Muscle of leg (tissue), 11 donors: Measurements from ENCODE around the gene PARVB. TPM values are rescaled to one million over a fixed set of nuclear protein-coding genes. Genes with fewer than 3 reads are reported as not detected.

ENCODE experiments used
- DNase-seq: peaks from one replicate; pipeline ENCODE4 v3.0.0; 2013
- H3K27ac ChIP-seq: one replicate; pipeline ENCODE4 v1.5.1; 2013; ENCODE audit warnings: mild to moderate bottlenecking, low read length, control low read depth
- H3K27me3 ChIP-seq: one replicate; pipeline ENCODE4 v1.6.1; 2013; ENCODE audit warnings: low read length; ENCODE audit not compliant: control insufficient read depth, insufficient read depth
- H3K36me3 ChIP-seq: one replicate; pipeline ENCODE4 v1.6.1; 2013; ENCODE audit warnings: low read length; ENCODE audit not compliant: control insufficient read depth, insufficient read depth
- H3K4me1 ChIP-seq: one replicate; pipeline ENCODE4 v1.6.1; 2013; ENCODE audit warnings: low read length; ENCODE audit not compliant: control insufficient read depth, insufficient read depth
- H3K4me3 ChIP-seq: one replicate; pipeline ENCODE4 v1.5.1; 2013; ENCODE audit warnings: low read length, control low read depth
- H3K9me3 ChIP-seq: replicated peaks from 2 replicates; pipeline ENCODE4 v1.6.1; 2013; ENCODE audit warnings: low read depth, low read length; ENCODE audit not compliant: control insufficient read depth
- WGBS: methylation state at CpG from one replicate; pipeline ENCODE4 v1.1.5; 2013; ENCODE audit warnings: missing lambda C conversion rate; ENCODE audit not compliant: insufficient coverage; 5-methylcytosine and 5-hydroxymethylcytosine counted together
- polyA plus RNA-seq, 8 donors: library from polyadenylated mRNA; unstranded; fragments of 120-200 nt; gene quantifications; one replicate each; pipeline versions ENCODE4 v1.2.1 to v1.2.3, GENCODE V29; 2013; ENCODE audit warnings: inconsistent platforms in 1 of 8, low replicate concordance in 1 of 8; ENCODE audit not compliant: insufficient read length in 8 of 8, insufficient read depth in 1 of 8
- total RNA-seq: library from RNA; stranded (reverse); fragments of 120-200 nt; gene quantifications from one replicate; pipeline ENCODE4 v1.2.4, GENCODE V29; 2013

The PARVB gene
- total and polyA plus RNA-seq, 9 donors = 31.5 to 52.0 (median 43.8) TPM

- no peaks in the 10 kb centered on the region for H3K9me3 ChIP-seq
- H3K36me3 ChIP-seq = peaks cover 28% of the 10 kb centered on the region
- no peaks in the 10 kb centered on the region for H3K27me3 ChIP-seq
- H3K4me1 ChIP-seq = peaks cover 2% of the 10 kb centered on the region
- DNase-seq = no peak
- H3K4me3 ChIP-seq = no peak overlapping the region
- no peak overlapping the region for H3K27ac ChIP-seq
- WGBS = 84% methylated on average over 10 of the region's 14 CpGs
These were observed 131.0 kb downstream of the PARVB start for GRCh38 chr22:44155115-44155514.

GRCh38 chr22:44157916-44158618 lies 134.0 kb downstream of the PARVB start:
- no peak overlapping the region for H3K27ac ChIP-seq
- WGBS = 81% methylated on average over 10 of the region's 13 CpGs
- no peak overlapping the region for H3K4me3 ChIP-seq

GRCh38 chr22:44158816-44159215 lies 134.7 kb downstream of the PARVB start:
- Histone ChIP-seq H3K36me3 (peaks cover 20% of the 10 kb centered on the region), H3K27ac (no peak overlapping the region), H3K27me3 (no peaks in the 10 kb centered on the region), H3K4me1 (peaks cover 2% of the 10 kb centered on the region), H3K4me3 (no peak overlapping the region), H3K9me3 (no peaks in the 10 kb centered on the region)
- WGBS = 70% methylated on average over 8 of the region's 8 CpGs
- DNase-seq = no peak

More at GRCh38 chr22:44157916-44158618, 134.0 kb downstream of the PARVB start:
- H3K27me3 ChIP-seq = no peaks in the 10 kb centered on the region
- H3K9me3 ChIP-seq = no peaks in the 10 kb centered on the region
- peaks cover 20% of the 10 kb centered on the region for H3K36me3 ChIP-seq
- no peak for DNase-seq
- H3K4me1 ChIP-seq = peaks cover 2% of the 10 kb centered on the region

- 79% methylated on average over 4 of the region's 7 CpGs for WGBS
- DNase-seq = no peak
- H3K36me3 ChIP-seq = peaks cover 20% of the 10 kb centered on the region
These were observed 135.1 kb downstream of the PARVB start for GRCh38 chr22:44159221-44159620.

GRCh38 chr22:44159811-44160210 lies 135.7 kb downstream of the PARVB start:
- H3K4me3 ChIP-seq = no peak overlapping the region
- no peak overlapping the region for H3K27ac ChIP-seq
- no peaks in the 10 kb centered on the region for H3K27me3 ChIP-seq
- peaks cover 5% of the 10 kb centered on the region for H3K4me1 ChIP-seq
- DNase-seq = no peak
- peaks cover 20% of the 10 kb centered on the region for H3K36me3 ChIP-seq
- H3K9me3 ChIP-seq = no peaks in the 10 kb centered on the region
- WGBS = 43% methylated on average over 6 of the region's 7 CpGs

More at GRCh38 chr22:44159221-44159620, 135.1 kb downstream of the PARVB start:
- H3K27ac ChIP-seq = no peak overlapping the region
- H3K9me3 ChIP-seq = no peaks in the 10 kb centered on the region
- H3K27me3 ChIP-seq = no peaks in the 10 kb centered on the region
- H3K4me3 ChIP-seq = no peak overlapping the region
- H3K4me1 ChIP-seq = peaks cover 4% of the 10 kb centered on the region

GRCh38 chr22:44160421-44160820 lies 136.3 kb downstream of the PARVB start:
- DNase-seq = no peak
- 74% methylated on average over 3 of the region's 5 CpGs for WGBS
- no peak overlapping the region for H3K27ac ChIP-seq
- H3K4me1 ChIP-seq = peaks cover 5% of the 10 kb centered on the region
- H3K9me3 ChIP-seq = no peaks in the 10 kb centered on the region
- H3K36me3 ChIP-seq = peaks cover 22% of the 10 kb centered on the region
- no peak overlapping the region for H3K4me3 ChIP-seq
- no peaks in the 10 kb centered on the region for H3K27me3 ChIP-seq

GRCh38 chr22:44161673-44162072 lies 137.6 kb downstream of the PARVB start:
- Histone ChIP-seq H3K4me3 (no peak overlapping the region), H3K27me3 (no peaks in the 10 kb centered on the region), H3K9me3 (no peaks in the 10 kb centered on the region), H3K36me3 (peaks cover 27% of the 10 kb centered on the region), H3K27ac (no peak overlapping the region), H3K4me1 (peaks cover 5% of the 10 kb centered on the region)
- WGBS = 88% methylated on average over 10 of the region's 11 CpGs
- DNase-seq = no peak

- DNase-seq = no peak
- Histone ChIP-seq H3K27ac (no peak overlapping the region), H3K4me3 (no peak overlapping the region), H3K36me3 (peaks cover 19% of the 10 kb centered on the region), H3K27me3 (no peaks in the 10 kb centered on the region), H3K9me3 (no peaks in the 10 kb centered on the region), H3K4me1 (peaks cover 5% of the 10 kb centered on the region)
- WGBS = 88% methylated on average over 6 of the region's 13 CpGs
These were observed 138.9 kb downstream of the PARVB start for GRCh38 chr22:44162960-44163359.

GRCh38 chr22:44163536-44163935 lies 139.4 kb downstream of the PARVB start:
- Histone ChIP-seq H3K4me3 (no peak overlapping the region), H3K27ac (no peak overlapping the region), H3K36me3 (peaks cover 17% of the 10 kb centered on the region), H3K4me1 (peaks cover 4% of the 10 kb centered on the region), H3K27me3 (no peaks in the 10 kb centered on the region), H3K9me3 (no peaks in the 10 kb centered on the region)
- no peak for DNase-seq
- WGBS = 92% methylated on average over 18 of the region's 18 CpGs

GRCh38 chr22:44164031-44164430 lies 139.9 kb downstream of the PARVB start:
- H3K27ac ChIP-seq = no peak overlapping the region
- H3K4me1 ChIP-seq = peaks cover 2% of the 10 kb centered on the region
- peaks cover 15% of the 10 kb centered on the region for H3K36me3 ChIP-seq
- H3K4me3 ChIP-seq = no peak overlapping the region
- H3K9me3 ChIP-seq = no peaks in the 10 kb centered on the region
- H3K27me3 ChIP-seq = no peaks in the 10 kb centered on the region
- WGBS = 73% methylated on average over 6 of the region's 11 CpGs
- no peak for DNase-seq
